NCI-H2227 (cell line): Measurements from ENCODE around the gene INPPL1.
"Not testable (repeated sequence)": the region's sequence is repeated elsewhere in the genome, so short reads cannot be mapped to it uniquely, and the experiment has no call there.

Source experiments
- DNase-seq: peaks from one replicate; lab custom pipeline; 2025; ENCODE audit not compliant: unreplicated experiment; lab: John Stamatoyannopoulos, UW

Gene INPPL1

DNA sequence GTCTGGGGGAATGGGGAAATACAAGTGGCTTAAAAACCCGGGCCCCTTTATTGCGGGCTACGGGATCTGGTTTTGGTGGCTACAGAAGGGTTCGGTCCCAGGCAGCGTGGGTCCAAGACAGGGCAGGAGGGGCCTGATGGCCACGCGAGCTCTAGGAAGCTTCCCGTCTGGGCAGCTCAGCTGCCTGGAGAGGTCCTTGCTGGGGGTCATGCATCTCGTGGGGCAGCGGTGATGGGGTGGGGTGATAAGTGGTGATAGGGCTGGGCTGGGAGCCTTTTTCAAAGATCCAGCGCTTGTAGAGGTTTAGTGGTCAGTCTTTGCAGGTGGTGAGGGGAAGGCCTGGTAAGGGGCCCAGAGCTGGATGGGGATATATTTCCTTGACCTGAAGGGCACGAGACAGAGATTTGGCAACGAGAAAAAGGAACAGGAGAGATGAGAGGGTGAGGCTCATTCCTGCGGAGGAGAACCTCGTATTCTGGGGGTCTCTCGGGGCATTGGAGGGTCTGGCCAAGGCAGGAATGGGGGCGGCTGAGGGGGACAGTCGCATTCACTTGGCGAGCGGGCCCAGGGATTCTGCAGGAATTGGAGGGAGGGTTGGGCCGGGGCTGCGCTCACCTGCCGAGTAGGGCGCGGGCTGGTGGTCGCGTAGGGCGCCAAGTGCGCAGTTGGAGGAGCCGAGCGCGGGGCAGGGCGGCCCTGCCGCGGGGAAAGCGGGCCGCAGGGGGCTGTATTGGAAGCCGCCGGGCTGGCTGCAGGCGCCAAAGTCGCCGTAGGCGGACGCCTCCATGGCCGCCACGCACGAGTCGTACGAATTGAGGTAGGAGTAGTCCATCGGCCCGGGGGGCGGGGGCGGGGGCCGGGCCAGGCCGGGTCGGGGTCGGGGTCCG, 18.8 kb downstream of the INPPL1 start:
- no peak for DNase-seq

DNA sequence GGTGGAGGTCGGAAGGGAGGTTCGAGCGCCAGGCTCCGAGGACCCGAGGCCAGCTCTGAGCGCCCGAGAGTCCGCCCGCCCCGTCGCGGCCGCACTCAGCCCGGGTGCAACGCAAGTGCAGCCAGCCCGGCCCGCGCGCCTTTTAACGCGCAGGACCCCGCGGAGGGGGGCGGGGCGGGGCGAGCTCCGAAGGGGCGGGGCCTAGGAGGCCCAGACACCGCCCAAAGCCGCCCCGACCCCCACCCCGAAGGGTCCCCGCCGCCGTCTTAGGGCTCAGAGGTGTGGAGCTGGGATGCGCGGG, 19.4 kb downstream of the INPPL1 start, which contains the start of gene PHOX2A:
PHOX2A (minus strand) TSS at position 117 of the 301 bp plus-strand sequence. CDS start 172 bp downstream, outside the sequence.
- DNase-seq = no peak

DNA sequence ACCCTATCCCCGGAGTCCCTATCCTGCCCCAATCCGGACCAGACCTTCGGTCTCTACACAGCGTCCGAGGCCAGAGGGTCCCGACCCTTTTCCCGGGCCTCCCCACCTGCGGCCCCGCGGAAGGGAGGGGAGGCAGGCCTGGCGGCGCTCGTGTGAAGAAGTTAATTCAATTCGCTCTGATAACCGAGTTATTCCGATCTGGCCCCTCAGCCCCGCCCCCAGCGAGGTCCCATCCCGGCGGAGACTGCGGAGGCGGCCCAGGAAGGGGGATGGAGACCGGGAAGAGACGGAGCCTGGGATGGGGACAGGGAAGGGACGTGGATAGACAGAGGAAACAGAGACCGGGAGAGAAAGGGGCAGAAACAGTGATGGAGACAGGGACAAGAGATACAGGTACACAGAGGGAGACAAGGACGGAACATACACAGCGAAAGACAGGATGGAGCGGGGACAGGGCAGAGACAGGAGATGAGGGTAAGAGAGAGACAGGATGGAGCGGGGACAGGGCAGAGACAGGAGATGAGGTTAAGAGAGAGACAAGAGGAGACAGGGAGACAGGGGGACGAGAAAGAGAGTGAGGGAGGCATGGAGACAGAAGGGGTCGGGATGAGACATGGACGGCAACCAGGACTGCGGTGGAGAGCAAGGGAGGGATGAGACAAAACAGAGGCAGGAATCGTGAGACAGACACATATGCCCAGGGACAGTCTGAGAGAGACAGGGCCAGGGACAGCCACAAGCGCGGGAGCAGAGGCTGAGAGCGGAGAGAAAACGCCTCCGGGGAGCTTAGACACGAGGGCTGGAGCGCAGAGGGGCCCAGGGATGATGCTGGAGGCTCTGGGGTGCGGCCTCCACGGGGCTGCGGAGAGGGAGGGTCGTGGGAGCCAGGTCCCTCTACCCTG, 20.0 kb downstream of the INPPL1 start:
- no peak for DNase-seq

DNA sequence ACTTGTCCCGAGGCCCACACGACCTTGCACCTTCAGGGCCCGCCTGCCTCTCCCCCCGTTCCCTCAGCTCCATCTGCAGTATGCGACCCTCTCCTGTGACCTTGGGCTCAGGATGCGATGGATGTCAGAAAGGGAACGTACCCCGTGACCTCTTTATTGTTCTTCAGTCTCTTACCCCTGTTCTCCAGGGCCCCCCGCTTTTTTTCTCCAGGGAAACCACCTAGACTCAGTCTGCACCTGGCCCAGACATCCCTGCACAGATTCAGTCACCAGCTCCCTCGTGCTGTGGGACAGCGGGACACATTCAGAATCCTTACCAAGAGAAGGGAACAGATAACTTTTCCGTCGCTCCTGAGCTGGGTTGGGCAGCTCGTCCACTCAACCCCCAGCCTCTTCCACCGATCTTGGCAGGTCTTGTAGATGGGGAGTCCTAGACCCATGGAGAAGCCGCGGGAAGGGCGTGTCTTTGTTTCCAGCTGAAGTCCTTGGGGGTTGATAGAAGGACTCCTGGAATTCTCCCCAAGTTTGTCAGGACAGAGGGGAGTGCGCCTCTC, 20.8 kb downstream of the INPPL1 start:
- no peak for DNase-seq

DNA sequence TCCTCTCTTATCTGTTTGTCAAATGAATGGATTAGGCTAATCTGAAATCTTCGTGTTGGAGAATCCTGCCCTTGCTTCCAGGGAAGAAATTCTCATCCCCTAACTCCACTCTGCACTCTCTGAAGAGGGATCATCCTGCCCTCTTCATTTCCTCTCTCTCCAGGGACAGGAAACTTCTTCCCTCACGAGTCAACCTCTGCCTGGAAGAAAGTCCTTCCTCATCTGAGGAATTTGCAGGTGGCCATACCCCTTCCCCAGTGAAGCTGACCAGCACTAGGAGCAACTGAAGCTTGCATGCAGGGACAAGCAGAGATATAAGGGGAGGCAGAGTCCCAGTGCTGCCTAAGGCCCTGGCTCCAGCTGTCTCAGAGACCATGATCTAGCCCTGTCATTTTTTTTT, 23.0 kb downstream of the INPPL1 start:
- no peak for DNase-seq

DNA sequence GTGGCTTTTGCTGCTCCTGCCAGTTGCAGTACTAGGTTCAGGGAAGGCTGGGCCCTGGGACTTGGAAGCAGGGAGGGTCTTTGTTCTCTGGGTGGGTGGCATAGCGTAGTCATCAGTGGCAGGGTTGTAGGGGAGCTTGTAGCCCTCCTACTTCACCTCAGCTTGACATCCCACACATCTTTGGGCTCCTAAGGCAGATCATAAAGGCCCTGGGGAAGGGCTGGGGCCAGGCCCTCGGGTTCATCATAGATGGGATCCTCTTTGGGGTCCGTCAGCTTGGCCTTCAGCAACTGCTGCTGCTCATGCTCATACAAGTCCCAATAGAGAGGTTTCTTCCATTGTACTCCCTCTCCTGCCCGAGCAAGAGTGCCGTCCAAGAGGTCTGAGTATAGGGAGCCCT, 25.4 kb downstream of the INPPL1 start:
- no peak for DNase-seq

DNA sequence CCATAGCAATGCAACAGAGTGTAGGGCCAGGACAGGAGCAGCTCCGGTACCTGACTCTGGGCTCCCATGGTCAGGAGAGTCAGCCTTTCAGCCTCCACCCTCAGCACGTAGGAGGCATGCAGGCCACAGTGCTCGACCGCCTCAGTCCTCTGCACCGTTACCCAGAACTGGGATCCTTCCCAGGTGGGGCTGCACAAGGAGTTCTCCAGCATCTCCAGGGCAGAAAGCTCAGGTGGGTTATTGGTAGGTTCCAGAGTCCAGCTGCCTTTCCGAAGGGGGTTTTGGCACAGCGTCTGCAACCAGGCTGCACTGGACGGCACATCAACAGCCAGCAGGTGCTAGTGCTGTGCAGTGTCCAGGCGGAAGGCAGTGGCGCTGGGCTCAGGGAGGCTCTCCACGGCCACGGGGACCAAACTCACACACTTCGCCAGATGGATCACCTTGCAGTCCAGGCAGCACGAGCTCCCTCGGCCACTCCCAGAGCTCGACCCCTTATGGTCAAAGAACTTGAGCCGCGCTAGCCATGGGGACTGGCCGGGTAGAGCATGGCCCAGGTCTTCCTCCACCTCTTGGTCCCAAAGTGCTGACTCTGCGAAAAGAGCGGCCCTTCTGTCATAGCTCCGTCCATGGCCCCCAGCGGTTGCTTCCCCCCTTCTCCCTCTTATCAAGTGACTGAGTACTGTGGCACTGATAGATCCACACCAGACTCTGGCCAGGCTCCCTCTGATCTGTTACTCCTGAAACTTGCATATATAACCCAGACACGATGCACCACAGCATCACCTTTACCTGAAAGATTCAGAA, 26.3 kb downstream of the INPPL1 start:
- no peak for DNase-seq

DNA sequence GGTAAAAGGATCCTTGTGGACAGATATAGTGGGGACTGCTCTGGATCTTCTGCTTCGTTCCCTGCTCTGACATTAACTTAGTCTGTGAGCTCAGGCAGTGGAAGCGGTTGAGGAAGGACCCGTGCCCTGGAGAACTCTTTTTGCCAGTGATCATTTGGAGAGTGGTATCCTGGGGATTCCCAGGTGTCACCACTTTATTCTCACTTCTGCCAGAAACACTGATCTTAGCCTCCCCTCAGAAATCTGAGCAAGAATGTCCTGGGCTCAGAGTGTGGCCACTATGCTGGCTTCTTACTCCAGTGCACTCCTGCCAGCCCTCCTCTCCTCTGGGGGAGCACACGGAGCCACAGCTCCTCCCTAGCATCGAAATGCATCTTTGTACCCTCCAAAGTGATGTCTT, 27.0 kb downstream of the INPPL1 start:
- DNase-seq = no peak

DNA sequence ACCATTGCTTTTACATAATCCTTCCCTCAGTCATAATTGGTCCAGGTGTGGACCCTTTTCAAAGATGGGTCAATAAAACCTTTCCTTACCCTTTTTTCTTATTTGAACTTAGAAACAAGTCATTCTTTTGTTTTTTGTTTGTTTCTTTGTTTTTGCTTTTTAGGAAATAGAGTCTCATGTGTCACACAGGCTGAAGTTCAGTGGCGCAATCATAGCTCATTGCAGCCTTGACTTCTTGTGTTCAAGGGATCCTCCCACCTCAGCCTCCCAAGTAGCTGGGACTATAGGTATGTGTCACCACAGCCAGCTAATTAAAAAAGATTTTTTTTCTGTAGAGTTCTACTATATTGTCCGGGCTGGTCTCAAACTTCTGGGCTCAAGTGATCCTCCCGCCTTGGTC, 28.8 kb downstream of the INPPL1 start:
- DNase-seq = no peak

DNA sequence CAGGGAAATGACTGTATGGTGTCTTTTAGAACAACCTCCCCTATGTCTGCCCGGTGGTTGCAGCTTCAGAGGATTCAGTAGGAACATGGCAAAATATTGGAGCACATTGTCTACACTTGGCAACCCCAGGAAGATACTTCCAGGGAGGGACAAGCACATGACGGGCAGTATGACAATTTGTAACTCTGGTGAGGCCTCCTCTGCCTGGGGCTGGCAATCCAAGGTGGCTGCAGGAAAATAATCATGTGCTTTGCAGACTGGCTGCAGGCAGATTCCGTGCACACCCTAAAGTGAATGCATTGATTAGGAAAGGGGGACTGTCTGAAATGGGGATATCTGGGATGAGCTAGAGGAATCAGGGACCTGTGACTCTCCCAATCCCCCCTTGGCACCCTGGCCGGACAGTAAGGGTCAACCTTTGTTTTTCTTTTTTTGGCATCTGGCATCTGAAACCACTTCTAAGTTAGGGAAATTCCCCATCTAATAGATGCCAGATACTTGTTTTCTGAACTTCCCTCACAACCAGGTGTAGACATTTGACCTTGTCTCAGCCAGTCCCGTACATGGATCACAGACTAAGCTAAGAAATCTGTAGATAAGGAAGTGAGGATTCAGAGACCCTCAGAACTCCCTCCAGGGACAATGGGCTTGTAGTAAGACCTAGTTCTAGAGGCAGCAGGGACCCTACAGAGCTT, 29.9 kb downstream of the INPPL1 start:
- DNase-seq = no peak

DNA sequence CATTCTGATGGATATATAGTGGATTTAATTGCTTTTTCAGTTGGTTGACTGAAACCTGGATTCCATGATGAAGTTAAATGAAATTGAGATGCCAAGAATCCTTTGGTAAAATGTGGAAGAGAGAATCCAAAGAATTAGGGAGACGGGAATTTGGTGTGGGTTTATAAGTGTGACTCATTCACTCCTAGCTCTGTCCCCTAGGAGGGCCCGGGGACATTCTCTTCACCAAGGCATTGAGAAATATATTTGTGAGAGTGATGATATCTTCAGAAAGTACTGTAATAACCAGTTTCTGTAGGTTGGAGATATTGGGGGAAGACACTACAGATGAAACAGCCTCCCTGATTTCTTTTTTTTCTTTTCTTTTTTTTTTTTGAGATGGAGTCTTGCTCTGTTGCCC, 33.0 kb downstream of the INPPL1 start:
- no peak for DNase-seq

DNA sequence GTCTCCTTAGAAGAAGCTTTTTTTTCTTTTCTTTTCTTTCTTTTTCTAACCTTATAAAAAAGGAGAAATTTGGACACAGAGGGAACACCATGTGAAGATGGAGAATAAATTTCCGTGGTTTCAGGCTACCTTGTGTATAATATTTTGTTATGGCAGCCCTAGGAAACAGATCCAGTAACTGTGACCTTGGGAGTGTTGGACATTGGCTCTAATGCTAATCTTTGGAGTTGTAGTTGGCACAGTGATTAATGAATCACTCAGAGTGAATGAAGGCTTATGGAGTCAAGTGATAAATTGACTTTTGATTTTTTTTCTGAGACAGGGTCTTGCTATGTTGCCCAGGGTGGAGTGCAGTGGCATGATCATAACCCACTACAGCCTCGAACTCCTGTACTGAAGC, 34.9 kb downstream of the INPPL1 start:
- no peak for DNase-seq

DNA sequence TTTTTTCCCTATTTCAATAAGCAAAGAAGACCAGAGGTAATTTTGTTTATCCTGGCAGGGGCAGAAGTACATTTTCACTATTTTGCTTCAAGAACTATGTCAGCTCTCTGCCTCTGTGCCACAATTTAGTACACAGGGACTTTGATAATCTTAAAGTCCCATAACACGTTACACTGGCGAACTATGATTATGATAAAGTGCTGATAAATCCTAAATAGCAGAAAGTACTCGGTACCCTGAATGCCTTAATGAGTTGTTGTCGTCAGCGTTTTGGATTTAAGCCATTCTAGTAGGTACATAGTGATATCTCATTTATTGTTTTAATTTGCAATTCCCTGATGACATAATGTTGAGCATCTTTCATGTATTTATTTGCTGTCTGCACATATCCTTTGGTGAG, 36.0 kb downstream of the INPPL1 start:
- DNase-seq = no peak

DNA sequence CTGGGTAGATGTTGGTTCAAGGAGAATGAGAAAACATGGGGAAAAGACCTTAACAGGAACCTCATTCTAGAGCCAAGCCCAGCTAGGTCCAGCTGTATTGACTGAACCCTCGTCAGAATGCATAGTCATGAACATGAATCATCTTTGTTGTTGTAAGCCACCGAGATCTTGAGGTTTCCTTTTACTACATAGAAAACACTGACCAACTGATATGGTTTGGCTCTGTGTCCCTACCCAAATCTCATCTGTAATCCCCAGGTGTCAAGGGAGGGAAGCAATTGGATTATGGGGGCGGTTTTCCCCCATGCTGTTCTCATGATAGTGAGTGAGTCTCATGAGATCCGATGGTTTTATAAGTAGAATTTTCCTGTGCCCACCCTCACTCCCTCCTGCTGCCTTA, 38.8 kb downstream of the INPPL1 start:
- no peak for DNase-seq

DNA sequence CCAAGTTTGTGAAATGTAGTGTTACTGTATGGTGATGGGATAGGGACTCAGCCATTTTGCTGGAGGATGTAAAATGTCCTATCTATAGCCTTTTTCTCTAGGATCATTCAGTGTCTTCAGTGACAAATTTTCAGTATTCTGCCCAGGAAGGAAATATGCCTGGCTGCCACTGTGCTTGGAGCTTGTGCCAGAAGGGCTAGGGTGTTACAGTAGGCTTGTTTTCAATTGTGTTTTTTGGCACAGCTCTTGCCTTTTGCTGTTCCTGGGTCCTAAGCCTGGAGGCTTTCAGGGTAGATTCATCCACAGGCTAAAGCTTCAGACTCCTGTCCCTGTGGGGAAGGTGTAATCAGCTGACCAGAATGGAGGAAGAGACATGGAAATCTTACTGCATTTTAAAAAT, 41.4 kb downstream of the INPPL1 start:
- no peak for DNase-seq

DNA sequence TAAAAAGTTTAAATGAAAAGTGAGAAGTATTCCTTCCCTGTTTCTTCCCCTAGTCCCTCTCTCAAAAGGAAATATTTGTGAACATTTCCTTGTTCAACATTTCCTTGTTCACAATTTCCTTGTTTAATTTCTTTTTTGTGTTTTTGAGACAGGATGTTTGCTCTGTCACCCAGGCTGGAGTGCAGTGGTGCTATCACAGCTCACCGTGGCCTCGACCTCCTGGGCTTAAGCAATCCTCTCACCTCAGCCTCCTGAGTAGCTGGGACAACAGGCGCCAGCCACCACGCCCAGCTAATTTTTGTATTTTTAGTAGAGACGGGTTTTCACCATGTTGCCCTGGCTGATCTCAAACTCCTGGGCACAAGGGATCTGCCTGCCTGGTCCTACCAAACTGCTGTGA, 42.4 kb downstream of the INPPL1 start:
- DNase-seq = not testable (repeated sequence)

DNA sequence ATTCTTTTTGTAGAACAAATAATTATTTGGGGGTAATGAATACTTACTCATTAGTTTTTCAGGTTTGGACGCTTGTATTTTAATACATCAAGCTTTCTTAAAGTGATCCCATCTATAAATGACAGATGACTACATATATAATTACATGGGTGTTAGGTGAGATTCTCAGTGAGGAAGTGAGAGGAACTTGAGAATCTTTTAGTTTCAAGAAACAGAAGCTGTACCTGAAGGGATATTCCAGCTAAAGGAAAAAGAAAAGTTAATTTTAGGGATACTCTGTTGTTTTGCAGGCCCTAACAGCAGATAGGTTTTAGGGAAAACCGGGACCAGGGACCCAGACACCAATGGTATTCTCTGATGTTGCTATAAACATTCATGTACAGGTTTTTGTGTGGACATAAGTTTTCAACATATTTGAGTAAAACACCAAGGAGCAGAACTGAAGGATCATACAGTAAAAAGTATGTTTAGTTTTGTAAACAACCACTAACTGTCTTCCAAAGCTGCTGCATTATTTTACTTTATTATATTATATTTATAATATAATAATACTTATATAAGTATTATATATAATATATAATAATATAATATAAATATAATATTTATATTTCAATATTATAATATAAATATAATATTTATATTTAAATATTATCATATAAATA, 43.5 kb downstream of the INPPL1 start:
- DNase-seq = no peak

DNA sequence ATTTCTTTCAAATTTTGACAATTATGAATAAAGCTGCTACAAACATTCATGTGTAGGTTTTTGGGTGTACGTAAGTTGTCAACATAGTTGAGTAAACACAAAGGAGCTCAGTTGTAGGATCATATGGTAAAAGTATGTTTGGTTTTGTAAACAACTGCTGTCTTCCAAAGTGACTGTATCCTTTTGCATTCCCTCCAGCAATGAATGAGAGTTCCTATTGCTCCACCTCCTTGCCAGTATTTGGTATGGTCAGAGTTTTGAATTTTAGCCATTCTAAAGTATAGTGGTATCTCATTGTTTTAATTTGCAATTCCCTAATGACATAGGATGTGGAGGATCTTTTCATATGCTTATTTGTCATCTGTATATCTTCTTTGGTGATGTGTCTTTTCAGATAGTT, 47.4 kb downstream of the INPPL1 start:
- DNase-seq = no peak

DNA sequence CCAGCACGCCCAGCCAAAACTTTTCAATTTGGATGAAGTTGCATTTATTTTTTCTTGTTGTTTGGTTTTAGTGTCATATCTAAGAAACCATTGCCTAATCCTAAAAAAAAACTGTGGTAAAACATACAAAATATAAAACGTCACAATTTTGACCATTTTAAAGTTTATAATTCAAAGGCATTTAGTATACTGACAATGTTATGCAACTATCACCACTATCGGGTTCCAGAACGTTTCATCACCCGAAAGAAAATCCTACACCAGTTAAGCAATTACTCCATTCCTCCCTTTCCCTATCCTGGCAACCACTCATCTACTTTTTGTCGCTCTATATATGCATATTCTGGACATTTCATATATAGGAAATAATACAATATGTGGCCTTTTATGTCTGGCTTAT, 49.9 kb downstream of the INPPL1 start:
- no peak for DNase-seq

DNA sequence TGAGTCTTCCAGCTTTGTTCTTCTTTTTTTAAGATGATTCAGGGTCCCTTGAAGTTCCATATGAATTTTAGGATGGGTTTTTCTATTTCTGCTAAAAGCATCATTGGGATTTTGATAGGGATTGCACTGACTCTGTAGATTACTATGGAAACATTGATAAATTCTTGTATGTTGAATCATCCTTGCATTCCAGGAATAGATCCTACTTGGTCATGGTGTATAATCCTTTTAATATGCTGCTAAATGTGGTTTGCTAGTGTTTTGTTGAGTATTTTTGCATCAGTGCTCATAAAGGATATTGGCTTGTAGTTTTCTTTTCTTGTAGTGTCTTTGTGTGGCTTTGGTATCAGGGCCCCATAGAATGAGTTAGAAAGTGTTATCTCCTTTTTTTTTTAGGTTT, 54.3 kb downstream of the INPPL1 start:
- DNase-seq = no peak
